SK-N-SH treated with all-trans-retinoic acid at 6 μM for 48 hours (cell line): ENCODE data around the gene IL17RA.

Experiments
- ATAC-seq: fragments of 200-7000 bp; cut with Tn5 transposase; 3 replicates; pipeline ENCODE4 v1.9.1; 2020; ENCODE audit warnings: mild to moderate bottlenecking, moderate library complexity
- ARNTL ChIP-seq: fragments of 450-650 bp; formaldehyde crosslinking; IDR thresholded peaks from 2 replicates; pipeline ENCODE4 v1.5.0; 2020; ENCODE audit warnings: low read depth, mild to moderate bottlenecking, moderate library complexity, borderline replicate concordance
- BACH2 ChIP-seq: fragments of 250-450 bp; sonication (Bioruptor Pico); IDR thresholded peaks from 2 replicates; pipeline ENCODE4 v1.9.0; 2021; ENCODE audit warnings: mild to moderate bottlenecking, borderline replicate concordance
- CREB5 ChIP-seq: fragments of 250-450 bp; sonication (Bioruptor Pico); IDR thresholded peaks from 2 replicates; pipeline ENCODE4 v1.5.1; 2020; ENCODE audit warnings: low read depth, mild to moderate bottlenecking, moderate library complexity
- CSDC2 ChIP-seq: fragments of 250-450 bp; sonication (Bioruptor Pico); IDR thresholded peaks from 2 replicates; pipeline ENCODE4 v1.5.0; 2020; ENCODE audit warnings: mild to moderate bottlenecking, moderate library complexity
- CSRNP3 ChIP-seq: fragments of 250-450 bp; sonication (Bioruptor Pico); IDR thresholded peaks from 2 replicates; pipeline ENCODE4 v1.5.1; 2021; ENCODE audit warnings: mild to moderate bottlenecking, moderate library complexity
- ESRRG ChIP-seq: fragments of 250-450 bp; sonication (Bioruptor Pico); IDR thresholded peaks from 2 replicates; pipeline ENCODE4 v1.6.1; 2021; ENCODE audit warnings: mild to moderate bottlenecking
- GLIS3 ChIP-seq: fragments of 250-450 bp; sonication (Bioruptor Pico); IDR thresholded peaks from 2 replicates; pipeline ENCODE4 v1.5.0; 2020; ENCODE audit warnings: mild to moderate bottlenecking, moderate library complexity
- ISL1 ChIP-seq: fragments of 250-450 bp; sonication (Bioruptor Pico); IDR thresholded peaks from 2 replicates; pipeline ENCODE4 v2.1.2; 2022; ENCODE audit warnings: mild to moderate bottlenecking, moderate library complexity
- OSR1 ChIP-seq: fragments of 250-450 bp; sonication (Bioruptor Pico); IDR thresholded peaks from 2 replicates; pipeline ENCODE4 v1.8.0; 2022; ENCODE audit warnings: moderate library complexity, mild to moderate bottlenecking, inconsistent platforms
- PATZ1 ChIP-seq: fragments of 250-450 bp; sonication (Bioruptor Pico); IDR thresholded peaks from 2 replicates; pipeline ENCODE4 v1.8.0; 2020; ENCODE audit warnings: mild to moderate bottlenecking, moderate library complexity, borderline replicate concordance
- POU6F1 ChIP-seq: fragments of 250-450 bp; sonication (Bioruptor Pico); IDR thresholded peaks from 2 replicates; pipeline ENCODE4 v1.8.0; 2021; ENCODE audit warnings: low read depth, mild to moderate bottlenecking, moderate library complexity, borderline replicate concordance
- PPARA ChIP-seq: fragments of 250-450 bp; sonication (Bioruptor Pico); IDR thresholded peaks from 2 replicates; pipeline ENCODE4 v1.5.0; 2020; ENCODE audit warnings: mild to moderate bottlenecking, borderline replicate concordance
- RARB ChIP-seq: fragments of 250-450 bp; sonication (Bioruptor Pico); IDR thresholded peaks from 2 replicates; pipeline ENCODE4 v1.8.0; 2021; ENCODE audit warnings: mild to moderate bottlenecking, moderate library complexity
- SNAI2 ChIP-seq: fragments of 250-450 bp; sonication (Bioruptor Pico); IDR thresholded peaks from 2 replicates; pipeline ENCODE4 v1.5.0; 2020; ENCODE audit warnings: mild to moderate bottlenecking, moderate library complexity
- TOX ChIP-seq: fragments of 250-450 bp; sonication (Bioruptor Pico); IDR thresholded peaks from 2 replicates; pipeline ENCODE4 v1.8.0; 2021; ENCODE audit warnings: mild to moderate bottlenecking, moderate library complexity, borderline replicate concordance
- TSHZ2 ChIP-seq: fragments of 250-450 bp; sonication (Bioruptor Pico); IDR thresholded peaks from 2 replicates; pipeline ENCODE4 v1.5.0; 2020; ENCODE audit warnings: mild to moderate bottlenecking, moderate library complexity
- ZC3H10 ChIP-seq: fragments of 250-450 bp; sonication (Bioruptor Pico); IDR thresholded peaks from 2 replicates; pipeline ENCODE4 v1.5.1; 2021; ENCODE audit warnings: mild to moderate bottlenecking, moderate library complexity
- ZFP3 ChIP-seq: fragments of 250-450 bp; sonication (Bioruptor Pico); IDR thresholded peaks from 2 replicates; pipeline ENCODE4 v1.5.0; 2020; ENCODE audit warnings: mild to moderate bottlenecking, moderate library complexity
- ZFP30 ChIP-seq: fragments of 450-650 bp; formaldehyde crosslinking; IDR thresholded peaks from 2 replicates; pipeline ENCODE4 v1.5.0; 2022; ENCODE audit warnings: mild to moderate bottlenecking, moderate library complexity
- ZNF70 ChIP-seq: fragments of 450-650 bp; formaldehyde crosslinking; IDR thresholded peaks from 2 replicates; pipeline ENCODE4 v1.5.0; 2020; ENCODE audit warnings: mild to moderate bottlenecking, moderate library complexity
- ZNF8 ChIP-seq: fragments of 450-650 bp; formaldehyde crosslinking; IDR thresholded peaks from 2 replicates; pipeline ENCODE4 v1.5.0; 2020; ENCODE audit warnings: mild to moderate bottlenecking, moderate library complexity

Gene IL17RA

GRCh38 chr22:17159504-17159951 is 74.7 kb downstream of the IL17RA start:
- ATAC-seq: peak; percentile 56
- TF ChIP-seq ISL1 (CRISPR knock-in tag): no peak
- TF ChIP-seq BACH2: no peak
- no peak for TF ChIP-seq PATZ1 (CRISPR knock-in tag)
- TF ChIP-seq ZNF8 (CRISPR knock-in tag): no peak
- no peak for TF ChIP-seq CREB5
- no peak for TF ChIP-seq CSRNP3
- no peak for TF ChIP-seq ESRRG
- no peak for TF ChIP-seq CSDC2 (CRISPR knock-in tag)
- no peak for TF ChIP-seq ZFP3 (CRISPR knock-in tag)
- TF ChIP-seq ZFP30 (CRISPR knock-in tag): no peak
- TF ChIP-seq GLIS3 (CRISPR knock-in tag): no peak
- TF ChIP-seq POU6F1: no peak
- no peak for TF ChIP-seq ARNTL (CRISPR knock-in tag)
- no peak for TF ChIP-seq SNAI2 (CRISPR knock-in tag)
- TF ChIP-seq ZNF70 (CRISPR knock-in tag): no peak

- no peak for TF ChIP-seq CREB5
- TF ChIP-seq OSR1 (CRISPR knock-in tag): no peak
- no peak for TF ChIP-seq PPARA (CRISPR knock-in tag)
- TF ChIP-seq ZNF70 (CRISPR knock-in tag): no peak
- no peak for TF ChIP-seq ISL1 (CRISPR knock-in tag)
- no peak for TF ChIP-seq RARB (CRISPR knock-in tag)
- no peak for TF ChIP-seq CSDC2 (CRISPR knock-in tag)
- no peak for TF ChIP-seq ZFP3 (CRISPR knock-in tag)
- TF ChIP-seq ZNF8 (CRISPR knock-in tag): no peak
- TF ChIP-seq SNAI2 (CRISPR knock-in tag): no peak
- ATAC-seq: no peak
Measured at GRCh38 chr22:17161991-17162390, 77.2 kb downstream of the IL17RA start.

GRCh38 chr22:17162731-17163130 is 77.9 kb downstream of the IL17RA start:
- no peak for TF ChIP-seq POU6F1
- TF ChIP-seq SNAI2 (CRISPR knock-in tag): no peak
- TF ChIP-seq OSR1 (CRISPR knock-in tag): no peak
- no peak for TF ChIP-seq ESRRG
- TF ChIP-seq ZNF70 (CRISPR knock-in tag): no peak
- no peak for TF ChIP-seq ZC3H10 (CRISPR knock-in tag)
- no peak for TF ChIP-seq TSHZ2 (CRISPR knock-in tag)
- no peak for TF ChIP-seq TOX
- no peak for TF ChIP-seq ZNF8 (CRISPR knock-in tag)

More at GRCh38 chr22:17162731-17163130, 77.9 kb downstream of the IL17RA start:
- ATAC-seq: no peak
